Measurements from ENCODE around the gene ATP2B1. TPM values are rescaled to one million over a fixed set of nuclear protein-coding genes. Genes with fewer than 3 reads are reported as not detected.
"Not testable (repeated sequence)": the region's sequence is repeated elsewhere in the genome, so short reads cannot be mapped to it uniquely, and the experiment has no call there.

Gene ATP2B1
- total RNA-seq, 1 donor = 56.8 TPM

- H3K4me3 ChIP-seq (ENCODE audit: low read depth, low read length) = no peak overlapping the region
- DNase-seq (ENCODE audit: low read depth) = no peak
- TF ChIP-seq, protein P1, sequence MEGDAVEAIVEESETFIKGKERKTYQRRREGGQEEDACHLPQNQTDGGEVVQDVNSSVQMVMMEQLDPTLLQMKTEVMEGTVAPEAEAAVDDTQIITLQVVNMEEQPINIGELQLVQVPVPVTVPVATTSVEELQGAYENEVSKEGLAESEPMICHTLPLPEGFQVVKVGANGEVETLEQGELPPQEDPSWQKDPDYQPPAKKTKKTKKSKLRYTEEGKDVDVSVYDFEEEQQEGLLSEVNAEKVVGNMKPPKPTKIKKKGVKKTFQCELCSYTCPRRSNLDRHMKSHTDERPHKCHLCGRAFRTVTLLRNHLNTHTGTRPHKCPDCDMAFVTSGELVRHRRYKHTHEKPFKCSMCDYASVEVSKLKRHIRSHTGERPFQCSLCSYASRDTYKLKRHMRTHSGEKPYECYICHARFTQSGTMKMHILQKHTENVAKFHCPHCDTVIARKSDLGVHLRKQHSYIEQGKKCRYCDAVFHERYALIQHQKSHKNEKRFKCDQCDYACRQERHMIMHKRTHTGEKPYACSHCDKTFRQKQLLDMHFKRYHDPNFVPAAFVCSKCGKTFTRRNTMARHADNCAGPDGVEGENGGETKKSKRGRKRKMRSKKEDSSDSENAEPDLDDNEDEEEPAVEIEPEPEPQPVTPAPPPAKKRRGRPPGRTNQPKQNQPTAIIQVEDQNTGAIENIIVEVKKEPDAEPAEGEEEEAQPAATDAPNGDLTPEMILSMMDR (IDR thresholded peaks at IDR 0.05; ENCODE audit: insufficient read depth, low read length) = no peak
Observed at GRCh38 chr12:89702503-89702902, 6.1 kb downstream of the ATP2B1 start.

DNA sequence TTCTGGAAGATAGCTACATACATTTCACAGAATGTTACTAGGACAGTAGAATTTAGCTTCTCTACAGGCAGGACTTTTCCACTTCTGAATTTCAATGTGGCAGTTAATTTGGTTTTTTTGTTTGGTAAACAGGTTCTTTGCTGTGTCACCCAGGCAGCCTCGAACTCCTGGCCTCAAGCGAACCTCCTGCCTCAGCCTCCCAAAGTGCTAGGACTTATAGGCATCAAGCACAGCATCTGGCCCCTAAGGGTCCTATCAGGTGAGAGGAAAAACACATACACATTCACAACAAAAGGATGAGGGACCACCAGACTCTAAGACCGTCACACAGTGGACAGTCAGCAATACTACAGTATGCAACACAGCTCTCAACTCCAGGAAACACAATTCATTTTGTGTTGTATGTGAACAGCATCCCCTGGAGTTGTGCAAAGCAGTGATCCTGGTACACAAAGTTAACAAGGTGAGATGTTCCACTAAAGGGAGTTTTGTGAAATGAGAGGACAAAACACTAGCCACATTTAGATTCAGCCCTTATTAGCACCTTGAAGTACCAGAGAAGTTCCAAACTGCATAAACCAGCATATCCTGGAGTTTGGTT, 6.9 kb downstream of the ATP2B1 start:
- H3K4me3 ChIP-seq (ENCODE audit: low read depth, low read length) = no peak overlapping the region
- TF ChIP-seq, protein P1 (IDR thresholded peaks at IDR 0.05; ENCODE audit: insufficient read depth, low read length) = no peak
- DNase-seq (ENCODE audit: low read depth) = no peak

GRCh38 chr12:89700191-89700810, 8.3 kb downstream of the ATP2B1 start:
- TF ChIP-seq, protein P1 (IDR thresholded peaks at IDR 0.05; ENCODE audit: insufficient read depth, low read length) = no peak
- no peak for DNase-seq (ENCODE audit: low read depth)
- no peak overlapping the region for H3K4me3 ChIP-seq (ENCODE audit: low read depth, low read length)

DNA sequence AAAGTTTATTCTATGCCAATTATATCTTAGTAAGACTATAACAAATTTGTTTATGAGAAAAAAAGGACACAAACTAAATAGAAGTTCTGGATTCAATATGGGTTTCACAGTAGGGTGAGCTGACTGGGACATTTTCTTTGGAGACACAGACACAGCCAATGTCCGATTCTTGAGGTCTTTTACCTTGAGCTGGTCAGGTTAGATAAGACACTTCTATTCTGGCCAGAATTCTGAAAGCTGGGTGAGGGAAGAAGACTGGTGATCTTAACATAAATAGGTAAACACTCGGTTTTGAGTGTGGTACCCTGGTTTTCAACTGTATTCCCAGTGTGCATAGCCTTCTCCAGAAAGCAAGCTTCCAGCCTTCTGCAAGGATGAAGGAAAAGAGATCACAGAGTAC, 10.0 kb downstream of the ATP2B1 start:
- DNase-seq (ENCODE audit: low read depth) = no peak
- TF ChIP-seq, protein P1 (IDR thresholded peaks at IDR 0.05; ENCODE audit: insufficient read depth, low read length) = no peak
- H3K4me3 ChIP-seq (ENCODE audit: low read depth, low read length) = no peak overlapping the region

DNA sequence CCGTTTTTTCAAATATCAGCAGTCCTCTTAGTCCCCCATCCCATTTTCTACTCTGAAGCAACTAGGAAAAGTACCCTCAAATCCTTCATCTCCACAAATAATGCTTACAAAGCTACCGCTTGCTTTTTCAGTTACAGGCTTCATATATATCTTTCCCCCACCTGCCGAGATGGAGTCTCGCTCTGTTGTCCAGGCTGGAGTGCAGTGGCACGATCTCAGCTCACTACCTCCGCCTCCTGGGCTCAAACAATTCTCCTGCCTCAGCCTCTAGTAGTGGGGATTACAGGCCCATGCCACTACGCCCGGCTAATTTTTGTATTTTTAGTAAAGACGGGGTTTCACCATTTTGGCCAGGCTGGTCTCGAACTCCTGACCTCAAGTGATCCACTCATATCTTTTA, 10.9 kb downstream of the ATP2B1 start:
- not testable (repeated sequence) for DNase-seq (ENCODE audit: low read depth); H3K4me3 ChIP-seq (ENCODE audit: low read depth, low read length)

DNA sequence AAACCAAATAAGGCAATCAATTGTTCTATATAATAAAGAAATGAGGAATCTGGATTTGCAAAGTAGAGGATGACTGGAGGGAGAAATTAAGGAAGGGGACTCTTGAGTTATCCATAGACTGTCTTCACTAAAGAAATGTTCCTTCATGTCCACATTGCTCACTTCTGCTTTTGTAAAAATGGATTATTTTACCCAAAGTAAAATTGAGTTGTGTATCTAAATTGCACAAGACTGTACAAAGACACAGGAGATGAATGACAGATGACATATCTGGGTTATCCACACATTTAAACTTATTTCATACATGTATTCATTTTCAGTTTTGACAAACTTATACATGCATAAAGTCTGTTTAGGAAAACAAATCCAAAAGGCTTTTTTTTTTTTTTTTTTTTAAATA, 11.3 kb downstream of the ATP2B1 start:
- no peak for DNase-seq (ENCODE audit: low read depth)
- no peak overlapping the region for H3K4me3 ChIP-seq (ENCODE audit: low read depth, low read length)
- TF ChIP-seq, protein P1 (IDR thresholded peaks at IDR 0.05; ENCODE audit: insufficient read depth, low read length) = no peak

GRCh38 chr12:89695830-89696229, 12.8 kb downstream of the ATP2B1 start:
- TF ChIP-seq, protein P1 (IDR thresholded peaks at IDR 0.05; ENCODE audit: insufficient read depth, low read length) = no peak
- no peak overlapping the region for H3K4me3 ChIP-seq (ENCODE audit: low read depth, low read length)
- no peak for DNase-seq (ENCODE audit: low read depth)
